ENCODE measurements around the gene PIKFYVE.
"Not testable (repeated sequence)": the region's sequence is repeated elsewhere in the genome, so short reads cannot be mapped to it uniquely, and the experiment has no call there.

PIKFYVE gene

GRCh38 chr2:208354964-208355381, 88.9 kb downstream of the PIKFYVE start:
- no peak for DNase-seq
- no peak for TF ChIP-seq POLR2A (IDR thresholded peaks at IDR 0.05; ENCODE audit: low read length)
- TF ChIP-seq GATA1 (IDR thresholded peaks at IDR 0.05; ENCODE audit: low read depth, low read length), result no peak

GRCh38 chr2:208356420-208356819, 90.4 kb downstream of the PIKFYVE start:
- not testable (repeated sequence) for DNase-seq

DNA sequence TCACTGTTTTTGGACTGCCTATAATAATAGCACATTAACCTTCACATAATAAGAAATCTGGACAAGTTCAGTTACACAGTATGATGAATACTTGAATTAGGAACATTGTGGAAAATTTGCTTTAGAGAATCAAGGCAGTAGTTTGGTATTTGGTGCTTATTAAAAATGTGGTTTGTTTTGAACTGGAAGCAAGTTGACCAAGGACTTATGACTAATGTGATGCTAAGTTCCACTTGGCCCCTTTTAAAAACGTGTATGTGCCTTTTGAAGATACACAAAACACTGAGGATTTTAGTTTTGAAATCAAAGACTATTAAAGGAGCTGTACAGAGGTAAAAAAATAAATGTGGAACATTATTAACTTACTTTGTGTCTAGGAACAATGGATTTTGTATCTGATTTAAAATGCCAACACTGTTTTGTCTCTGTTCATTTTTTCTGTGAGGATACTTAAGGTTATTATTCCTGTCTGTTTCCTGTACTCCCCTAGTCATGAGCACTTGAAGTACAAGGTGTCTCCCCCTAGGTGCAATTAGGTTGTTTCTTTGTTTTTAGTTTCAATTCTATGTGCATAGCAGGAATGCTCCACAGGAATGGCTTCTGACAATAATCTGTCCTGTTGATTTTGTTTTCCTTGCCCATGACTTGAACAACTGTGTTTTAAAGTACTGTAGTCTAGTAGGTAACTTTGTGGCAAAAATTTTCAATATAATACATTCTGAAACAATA, 91.0 kb downstream of the PIKFYVE start:
- no peak for TF ChIP-seq POLR2A (IDR thresholded peaks at IDR 0.05; ENCODE audit: low read length)
- no peak for TF ChIP-seq GATA1 (IDR thresholded peaks at IDR 0.05; ENCODE audit: low read depth, low read length)
- DNase-seq, result no peak

DNA sequence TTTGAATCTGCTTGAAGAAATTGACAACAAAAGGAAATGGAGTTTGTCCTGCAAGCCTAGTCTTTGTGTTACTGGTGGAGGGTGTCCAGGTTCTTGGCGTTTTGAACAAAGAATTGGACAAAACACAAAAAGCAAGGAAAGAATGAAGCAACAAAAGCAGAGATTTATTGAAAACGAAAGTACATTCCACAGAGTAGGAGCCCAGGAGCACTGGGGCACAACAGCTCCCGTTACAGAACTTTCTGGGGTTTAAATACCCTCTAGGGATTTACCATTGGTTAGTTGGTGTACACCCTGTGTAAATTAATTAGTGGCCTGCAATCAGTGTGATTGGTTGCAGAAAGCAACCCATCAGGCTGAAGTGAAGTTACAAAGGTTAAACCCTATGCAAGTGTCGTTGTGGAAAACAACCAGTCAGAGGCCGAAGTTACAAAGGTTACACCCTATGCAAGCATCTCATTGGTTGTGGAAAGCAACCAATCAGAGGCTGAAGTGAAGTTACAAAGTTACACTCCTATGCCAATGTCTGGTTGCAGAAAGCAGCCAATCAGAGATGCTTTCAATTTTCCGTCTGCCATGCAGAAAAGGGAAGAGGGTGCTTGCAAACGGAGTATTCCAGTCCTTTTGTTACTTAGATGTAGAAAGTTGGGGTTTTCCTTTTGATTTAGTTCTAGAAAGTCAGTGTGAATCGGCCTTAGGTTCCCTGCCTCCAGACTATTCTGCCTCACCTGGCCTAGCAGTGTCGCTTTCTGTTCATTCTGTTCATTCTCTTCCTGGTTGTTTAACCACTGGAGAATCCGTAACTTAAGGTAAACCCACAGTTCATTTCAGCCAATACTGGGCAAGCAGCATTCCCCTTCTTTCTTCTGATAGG, 92.9 kb downstream of the PIKFYVE start:
- peak in 1 of 2 experiments; percentile 5 for DNase-seq
- TF ChIP-seq GATA1 (IDR thresholded peaks at IDR 0.05; ENCODE audit: low read depth, low read length) (no peak), POLR2A (IDR thresholded peaks at IDR 0.05; ENCODE audit: low read length) (no peak)

GRCh38 chr2:208359632-208359986, 93.6 kb downstream of the PIKFYVE start:
- DNase-seq, result no peak
- TF ChIP-seq GATA1 (IDR thresholded peaks at IDR 0.05; ENCODE audit: low read depth, low read length), result no peak
- TF ChIP-seq POLR2A (IDR thresholded peaks at IDR 0.05; ENCODE audit: low read length), result no peak

DNA sequence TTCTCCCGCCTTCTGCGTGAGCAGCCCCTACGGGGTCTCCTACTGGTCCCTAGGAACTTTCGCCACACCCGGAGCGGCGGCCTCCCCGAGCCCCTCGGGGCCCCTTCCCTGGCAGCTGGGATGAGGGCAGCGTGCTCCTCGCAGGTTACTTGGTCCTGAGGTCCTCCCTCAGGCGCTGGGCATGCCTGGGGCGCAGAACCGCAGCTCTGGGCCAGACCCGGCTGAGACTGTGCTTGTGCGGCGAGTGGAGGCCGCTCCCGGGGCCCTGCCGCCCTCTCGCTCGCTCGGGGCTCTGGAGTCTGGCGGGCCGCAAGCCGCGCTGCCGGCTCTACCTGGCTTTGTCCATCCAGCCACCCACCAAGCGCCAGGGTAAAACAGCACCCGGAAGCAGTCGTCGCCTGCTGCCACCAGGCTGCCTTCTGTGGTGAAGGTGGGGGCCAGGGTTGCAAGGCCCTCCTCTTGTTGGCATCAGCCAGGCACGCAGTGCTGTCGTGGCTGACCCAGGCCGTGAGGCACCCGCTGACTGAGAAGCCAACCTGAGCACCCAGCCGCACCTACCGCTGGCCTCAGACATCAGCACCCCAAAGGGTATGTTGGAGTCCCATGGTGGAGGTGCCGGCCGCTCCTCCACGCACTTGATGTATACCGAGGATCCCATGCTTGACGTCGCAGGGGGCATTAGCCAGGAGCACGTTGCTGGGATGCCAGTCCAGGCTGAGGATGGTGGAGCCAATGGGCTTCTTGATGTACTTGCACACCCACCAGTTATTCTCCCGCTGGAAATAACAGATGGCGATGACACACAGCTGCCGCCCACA, 94.4 kb downstream of the PIKFYVE start:
- DNase-seq, result no peak
- no peak for TF ChIP-seq GATA1 (IDR thresholded peaks at IDR 0.05; ENCODE audit: low read depth, low read length)
- TF ChIP-seq POLR2A (IDR thresholded peaks at IDR 0.05; ENCODE audit: low read length), result no peak

- no peak for DNase-seq
- TF ChIP-seq POLR2A (IDR thresholded peaks at IDR 0.05; ENCODE audit: low read length) (no peak), GATA1 (IDR thresholded peaks at IDR 0.05; ENCODE audit: low read depth, low read length) (no peak)
Measured at GRCh38 chr2:208361077-208361441, 95.0 kb downstream of the PIKFYVE start.

DNA sequence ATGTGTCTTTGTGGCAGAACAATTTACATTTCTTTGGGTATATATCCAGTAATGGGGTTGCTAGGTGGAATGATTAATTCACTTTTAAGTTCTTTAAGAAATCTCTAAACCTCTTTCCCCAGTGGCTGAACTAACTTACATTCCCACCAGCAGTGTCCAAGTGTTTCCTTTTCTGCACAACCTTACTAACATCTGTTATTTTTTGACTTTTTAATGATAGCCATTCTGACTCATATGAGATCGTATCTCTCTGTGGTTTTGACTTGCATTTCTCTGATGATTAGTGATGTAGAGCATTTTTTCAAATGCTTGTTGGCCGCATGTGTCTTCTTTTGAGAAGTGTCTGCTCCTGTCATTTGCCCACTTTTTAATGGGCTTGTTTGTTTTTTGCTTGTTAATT, 97.4 kb downstream of the PIKFYVE start:
- TF ChIP-seq GATA1 (IDR thresholded peaks at IDR 0.05; ENCODE audit: low read depth, low read length) (no peak), POLR2A (IDR thresholded peaks at IDR 0.05; ENCODE audit: low read length) (no peak)

DNA sequence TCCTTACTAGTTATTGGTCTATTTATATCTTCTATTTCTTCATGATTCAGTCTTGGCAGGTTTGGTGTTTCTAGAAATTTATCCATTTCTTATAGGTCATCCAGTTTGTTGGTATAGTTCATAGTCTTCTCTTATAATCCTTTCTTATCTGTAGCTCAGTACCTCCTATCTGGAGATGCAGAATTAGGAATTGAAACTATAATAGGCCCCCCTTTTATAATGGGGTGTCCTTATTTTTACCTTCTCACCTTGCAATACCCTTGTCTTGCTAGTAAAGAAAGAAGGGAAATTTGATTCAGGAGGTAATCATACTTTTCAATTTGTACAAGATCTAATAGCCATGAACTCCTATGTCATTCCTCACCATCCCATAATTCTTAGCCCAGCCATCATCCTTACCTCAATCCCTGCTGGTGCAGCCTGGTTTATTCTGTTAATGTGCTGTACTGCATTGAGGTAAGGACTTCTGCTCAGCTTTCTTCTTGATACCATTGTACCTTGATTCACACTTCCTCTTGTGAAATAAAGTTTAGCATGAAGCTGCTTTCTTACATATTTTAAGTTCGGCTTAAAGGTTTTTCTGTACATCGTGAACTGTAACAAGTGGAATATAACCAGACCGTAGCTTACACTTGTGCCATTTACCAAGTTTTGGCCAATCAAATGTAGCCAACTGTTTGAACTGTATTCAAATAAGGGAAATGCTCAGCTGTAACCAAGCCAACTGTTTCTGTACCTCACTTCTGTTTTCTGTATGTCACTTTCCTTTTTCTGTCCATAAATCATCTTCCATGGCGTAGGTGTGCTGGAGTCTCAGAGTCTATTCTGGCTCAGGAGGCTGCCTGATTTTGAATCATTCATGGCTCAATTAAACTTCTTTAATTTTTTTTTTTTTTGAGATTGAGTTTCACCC, 100.4 kb downstream of the PIKFYVE start:
- TF ChIP-seq GATA1 (IDR thresholded peaks at IDR 0.05; ENCODE audit: low read depth, low read length) (no peak), POLR2A (IDR thresholded peaks at IDR 0.05; ENCODE audit: low read length) (no peak)
- no peak for DNase-seq

More for the DNA sequence above, 97.4 kb downstream of the PIKFYVE start:
- DNase-seq, result peak in 1 of 2 experiments; percentile 14

GRCh38 chr2:208369091-208369490, 103.0 kb downstream of the PIKFYVE start:
- no peak for TF ChIP-seq POLR2A (IDR thresholded peaks at IDR 0.05; ENCODE audit: low read length)
- DNase-seq, result no peak

DNA sequence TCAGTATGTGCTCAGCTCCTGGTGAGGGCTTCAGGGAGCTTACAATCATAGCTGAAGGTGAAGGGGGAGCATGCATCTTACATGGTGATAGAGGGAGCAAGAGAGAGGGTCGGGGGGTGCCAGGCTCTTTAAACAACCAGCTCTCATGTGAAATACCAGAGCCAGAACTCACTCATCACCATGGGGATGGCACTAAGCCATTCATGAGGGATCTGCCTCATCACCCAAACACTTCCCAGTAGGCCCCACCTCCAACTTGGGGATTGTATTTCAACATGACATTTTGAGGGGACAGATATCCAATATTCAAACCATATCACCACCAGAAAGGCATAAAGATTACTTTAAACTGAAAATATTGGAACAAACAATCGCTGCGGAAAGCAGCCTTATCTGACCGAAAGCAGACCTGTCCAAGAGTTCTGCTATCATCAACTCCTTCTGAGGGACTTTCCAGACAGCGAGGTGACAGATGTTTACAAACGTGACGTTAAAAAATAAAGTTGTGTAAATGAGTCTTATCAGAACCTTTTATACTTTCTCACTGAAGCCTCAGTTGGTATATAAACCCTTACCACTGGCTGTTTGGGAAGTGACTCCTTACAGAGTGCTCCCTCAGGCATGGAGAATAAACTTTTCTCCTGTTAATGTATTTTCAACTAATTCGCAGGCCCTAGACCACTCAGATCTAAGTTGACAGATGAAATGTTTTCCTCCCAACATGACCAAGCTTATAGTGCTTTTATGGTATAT, 105.0 kb downstream of the PIKFYVE start:
- peak; percentile 22 to 51 for DNase-seq

GRCh38 chr2:208371634-208371935, 105.5 kb downstream of the PIKFYVE start:
- TF ChIP-seq GATA1 (IDR thresholded peaks at IDR 0.05; ENCODE audit: low read depth, low read length) (no peak), POLR2A (IDR thresholded peaks at IDR 0.05; ENCODE audit: low read length) (no peak)
- DNase-seq, result no peak

More for the DNA sequence above, 105.0 kb downstream of the PIKFYVE start:
- TF ChIP-seq POLR2A (IDR thresholded peaks at IDR 0.05; ENCODE audit: low read length), result no peak
- TF ChIP-seq GATA1 (IDR thresholded peaks at IDR 0.05; ENCODE audit: low read depth, low read length), result no peak
